IMR-90 (cell line): ENCODE measurements around the gene OTUD7B.

Experiments
- CHD1 ChIP-seq: IDR thresholded peaks from 2 replicates; pipeline ENCODE4 v1.6.1; 2012; ENCODE audit warnings: low read depth, low read length, improper control_type of control experiment
- FOS ChIP-seq: fragments of 150-350 bp; IDR thresholded peaks from 2 replicates; pipeline ENCODE4 v1.6.1; 2016; ENCODE audit warnings: low read depth, low read length
- MAFK ChIP-seq: IDR thresholded peaks from 2 replicates; pipeline ENCODE4 v1.6.1; 2012; ENCODE audit warnings: low read depth, low read length, improper control_type of control experiment
- MAZ ChIP-seq: IDR thresholded peaks from 2 replicates; pipeline ENCODE4 v1.6.1; 2012; ENCODE audit warnings: low read depth, mild to moderate bottlenecking, low read length, improper control_type of control experiment, moderate library complexity, borderline replicate concordance
- MXI1 ChIP-seq: IDR thresholded peaks from 2 replicates; pipeline ENCODE4 v1.6.1; 2012; ENCODE audit warnings: low read depth, mild to moderate bottlenecking, low read length, moderate library complexity, borderline replicate concordance
- POLR2A ChIP-seq: IDR thresholded peaks from 2 replicates; pipeline ENCODE4 v1.6.1; 2012; ENCODE audit warnings: mild to moderate bottlenecking, low read depth, low read length
- RAD21 ChIP-seq: IDR thresholded peaks from 2 replicates; pipeline ENCODE4 v1.6.1; 2012; ENCODE audit warnings: low read length, improper control_type of control experiment
- RCOR1 ChIP-seq: IDR thresholded peaks from 2 replicates; pipeline ENCODE4 v1.6.1; 2012; ENCODE audit warnings: mild to moderate bottlenecking, low read length, improper control_type of control experiment; ENCODE audit not compliant: insufficient replicate concordance
- SMC3 ChIP-seq: fragments of 150-350 bp; IDR thresholded peaks from 2 replicates; pipeline ENCODE4 v1.6.1; 2016; ENCODE audit warnings: low read depth, mild to moderate bottlenecking, antibody characterized with exemption, low read length, moderate library complexity
- TF ChIP-seq, protein P1 (sequence below): conservative IDR thresholded peaks from 2 replicates; pipeline ENCODE4 v1.5.1; 2012; ENCODE audit warnings: mild to moderate bottlenecking, low read depth, low read length, improper control_type of control experiment
- TF ChIP-seq, protein P2 (sequence below): fragments of 150-350 bp; IDR thresholded peaks from 2 replicates; pipeline ENCODE4 v1.6.1; 2016; ENCODE audit warnings: low read depth, mild to moderate bottlenecking, low read length, moderate library complexity, borderline replicate concordance
- TF ChIP-seq, protein P3 (sequence below): fragments of 150-350 bp; IDR thresholded peaks from 2 replicates; pipeline ENCODE4 v1.6.1; 2017; ENCODE audit warnings: mild to moderate bottlenecking, antibody characterized with exemption, low read length, low read depth

DNA sequence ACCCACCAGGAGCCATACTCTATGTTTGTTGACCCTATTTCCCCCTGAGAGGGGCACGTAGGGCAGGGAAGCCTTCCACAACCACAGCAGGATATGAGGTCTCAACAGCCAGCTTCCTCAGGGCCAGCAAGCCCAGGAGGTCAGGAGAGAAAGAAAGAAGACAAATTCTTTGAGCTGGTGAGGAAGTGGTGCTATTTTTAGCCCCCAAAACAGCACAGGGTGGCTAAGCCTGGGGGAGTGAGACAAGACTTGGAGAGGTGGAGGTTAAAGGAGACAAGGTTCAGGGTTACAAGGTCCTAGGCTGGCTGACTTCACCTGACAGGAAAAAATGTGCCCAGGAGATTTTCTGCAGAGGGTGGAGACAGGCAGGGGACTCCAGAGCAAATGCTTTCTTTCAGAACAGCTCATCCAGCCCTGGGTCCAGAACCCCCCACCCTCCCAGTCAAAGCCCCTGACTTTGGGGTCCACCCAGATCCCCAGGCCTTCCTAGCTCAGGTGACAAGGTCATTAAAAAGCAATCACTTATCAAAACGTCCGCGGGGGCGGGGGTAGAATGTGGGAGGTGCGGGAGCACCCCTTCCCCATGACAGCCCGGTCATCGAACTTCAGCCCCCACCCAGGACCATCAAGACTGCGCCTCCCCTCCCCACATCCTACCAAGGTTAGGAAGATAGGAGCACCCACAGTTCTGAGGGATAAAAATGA is 94.2 kb downstream of the OTUD7B start:
- TF ChIP-seq POLR2A, result no peak
- TF ChIP-seq, protein P1, sequence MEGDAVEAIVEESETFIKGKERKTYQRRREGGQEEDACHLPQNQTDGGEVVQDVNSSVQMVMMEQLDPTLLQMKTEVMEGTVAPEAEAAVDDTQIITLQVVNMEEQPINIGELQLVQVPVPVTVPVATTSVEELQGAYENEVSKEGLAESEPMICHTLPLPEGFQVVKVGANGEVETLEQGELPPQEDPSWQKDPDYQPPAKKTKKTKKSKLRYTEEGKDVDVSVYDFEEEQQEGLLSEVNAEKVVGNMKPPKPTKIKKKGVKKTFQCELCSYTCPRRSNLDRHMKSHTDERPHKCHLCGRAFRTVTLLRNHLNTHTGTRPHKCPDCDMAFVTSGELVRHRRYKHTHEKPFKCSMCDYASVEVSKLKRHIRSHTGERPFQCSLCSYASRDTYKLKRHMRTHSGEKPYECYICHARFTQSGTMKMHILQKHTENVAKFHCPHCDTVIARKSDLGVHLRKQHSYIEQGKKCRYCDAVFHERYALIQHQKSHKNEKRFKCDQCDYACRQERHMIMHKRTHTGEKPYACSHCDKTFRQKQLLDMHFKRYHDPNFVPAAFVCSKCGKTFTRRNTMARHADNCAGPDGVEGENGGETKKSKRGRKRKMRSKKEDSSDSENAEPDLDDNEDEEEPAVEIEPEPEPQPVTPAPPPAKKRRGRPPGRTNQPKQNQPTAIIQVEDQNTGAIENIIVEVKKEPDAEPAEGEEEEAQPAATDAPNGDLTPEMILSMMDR, result no peak
- no peak for TF ChIP-seq RCOR1
- no peak for TF ChIP-seq RAD21
- TF ChIP-seq MAZ, result no peak
- TF ChIP-seq, protein P2, sequence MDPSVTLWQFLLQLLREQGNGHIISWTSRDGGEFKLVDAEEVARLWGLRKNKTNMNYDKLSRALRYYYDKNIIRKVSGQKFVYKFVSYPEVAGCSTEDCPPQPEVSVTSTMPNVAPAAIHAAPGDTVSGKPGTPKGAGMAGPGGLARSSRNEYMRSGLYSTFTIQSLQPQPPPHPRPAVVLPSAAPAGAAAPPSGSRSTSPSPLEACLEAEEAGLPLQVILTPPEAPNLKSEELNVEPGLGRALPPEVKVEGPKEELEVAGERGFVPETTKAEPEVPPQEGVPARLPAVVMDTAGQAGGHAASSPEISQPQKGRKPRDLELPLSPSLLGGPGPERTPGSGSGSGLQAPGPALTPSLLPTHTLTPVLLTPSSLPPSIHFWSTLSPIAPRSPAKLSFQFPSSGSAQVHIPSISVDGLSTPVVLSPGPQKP, result no peak
- no peak for TF ChIP-seq FOS
- TF ChIP-seq SMC3, result no peak
- TF ChIP-seq, protein P3, sequence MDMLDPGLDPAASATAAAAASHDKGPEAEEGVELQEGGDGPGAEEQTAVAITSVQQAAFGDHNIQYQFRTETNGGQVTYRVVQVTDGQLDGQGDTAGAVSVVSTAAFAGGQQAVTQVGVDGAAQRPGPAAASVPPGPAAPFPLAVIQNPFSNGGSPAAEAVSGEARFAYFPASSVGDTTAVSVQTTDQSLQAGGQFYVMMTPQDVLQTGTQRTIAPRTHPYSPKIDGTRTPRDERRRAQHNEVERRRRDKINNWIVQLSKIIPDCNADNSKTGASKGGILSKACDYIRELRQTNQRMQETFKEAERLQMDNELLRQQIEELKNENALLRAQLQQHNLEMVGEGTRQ, result no peak
- TF ChIP-seq MXI1, result no peak
- no peak for TF ChIP-seq CHD1
- no peak for TF ChIP-seq MAFK
